PC-3 (cell line): ENCODE results near the gene SSR2.

ENCODE experiments used
- EZH2phosphoT487 ChIP-seq: fragments of 300-600 bp; sonication (generic); IDR thresholded peaks from 2 replicates; pipeline ENCODE4 v1.6.1; 2018; ENCODE audit warnings: mild to moderate bottlenecking, antibody characterized with exemption, low read length, borderline replicate concordance
- TF ChIP-seq, protein P1 (sequence below): fragments of 300-600 bp; sonication (generic); conservative IDR thresholded peaks from 2 replicates; pipeline ENCODE4 v1.5.1; 2017; ENCODE audit warnings: antibody characterized with exemption, low read depth, mild to moderate bottlenecking, low read length

DNA sequence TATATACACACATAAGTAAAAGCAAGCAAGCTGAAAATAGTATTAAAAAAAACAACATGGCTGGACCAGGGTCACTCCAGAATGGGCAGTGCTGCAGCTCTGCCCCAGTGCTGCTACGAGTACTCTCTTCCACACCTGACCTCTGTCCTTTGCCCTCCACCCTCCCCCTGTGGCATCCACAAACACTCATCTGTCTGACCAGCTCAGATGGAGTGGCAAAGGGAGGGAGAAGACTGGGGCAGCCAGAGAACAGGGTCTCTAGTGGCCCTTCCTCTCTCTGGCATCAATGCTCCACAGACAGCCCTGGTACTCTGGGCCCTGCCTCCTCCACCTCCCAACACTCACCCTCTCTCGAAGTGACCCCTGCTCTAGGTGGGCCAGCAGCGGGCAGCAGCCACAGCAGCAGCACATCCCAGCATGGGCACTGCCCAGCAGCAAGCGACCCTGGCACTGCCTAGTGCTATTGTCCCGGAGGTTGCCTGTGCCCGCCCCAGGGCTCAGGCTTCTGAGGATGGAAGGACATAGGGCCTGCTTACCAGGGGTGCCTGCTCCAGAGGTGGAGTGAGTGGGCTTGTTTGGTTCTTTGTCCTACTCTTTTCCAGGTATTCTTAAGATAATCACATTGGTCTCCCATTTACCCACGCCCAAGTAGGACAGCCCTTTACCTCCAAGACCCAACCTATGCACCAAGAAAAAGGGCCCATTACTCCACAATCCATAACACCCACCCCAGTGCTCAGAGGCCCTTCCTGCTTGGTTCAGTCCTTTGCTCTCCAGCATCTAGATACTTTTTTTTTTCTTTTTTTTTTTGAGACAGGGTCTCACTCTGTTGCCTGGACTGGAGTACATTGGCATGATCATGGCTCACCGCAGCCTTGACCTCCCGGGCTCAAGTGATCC is 48.6 kb downstream of the SSR2 start:
- TF ChIP-seq, protein P1, sequence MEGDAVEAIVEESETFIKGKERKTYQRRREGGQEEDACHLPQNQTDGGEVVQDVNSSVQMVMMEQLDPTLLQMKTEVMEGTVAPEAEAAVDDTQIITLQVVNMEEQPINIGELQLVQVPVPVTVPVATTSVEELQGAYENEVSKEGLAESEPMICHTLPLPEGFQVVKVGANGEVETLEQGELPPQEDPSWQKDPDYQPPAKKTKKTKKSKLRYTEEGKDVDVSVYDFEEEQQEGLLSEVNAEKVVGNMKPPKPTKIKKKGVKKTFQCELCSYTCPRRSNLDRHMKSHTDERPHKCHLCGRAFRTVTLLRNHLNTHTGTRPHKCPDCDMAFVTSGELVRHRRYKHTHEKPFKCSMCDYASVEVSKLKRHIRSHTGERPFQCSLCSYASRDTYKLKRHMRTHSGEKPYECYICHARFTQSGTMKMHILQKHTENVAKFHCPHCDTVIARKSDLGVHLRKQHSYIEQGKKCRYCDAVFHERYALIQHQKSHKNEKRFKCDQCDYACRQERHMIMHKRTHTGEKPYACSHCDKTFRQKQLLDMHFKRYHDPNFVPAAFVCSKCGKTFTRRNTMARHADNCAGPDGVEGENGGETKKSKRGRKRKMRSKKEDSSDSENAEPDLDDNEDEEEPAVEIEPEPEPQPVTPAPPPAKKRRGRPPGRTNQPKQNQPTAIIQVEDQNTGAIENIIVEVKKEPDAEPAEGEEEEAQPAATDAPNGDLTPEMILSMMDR: no peak
- TF ChIP-seq EZH2phosphoT487: no peak
